NCI-H1694 (cell line): ENCODE measurements around the gene HNRNPU.
A peak's percentile ranks its signal among the peaks of the same experiment; 100 is the strongest.

Experiments used
- DNase-seq: peaks from one replicate; lab custom pipeline; 2025; lab: John Stamatoyannopoulos, UW

The HNRNPU gene

DNA sequence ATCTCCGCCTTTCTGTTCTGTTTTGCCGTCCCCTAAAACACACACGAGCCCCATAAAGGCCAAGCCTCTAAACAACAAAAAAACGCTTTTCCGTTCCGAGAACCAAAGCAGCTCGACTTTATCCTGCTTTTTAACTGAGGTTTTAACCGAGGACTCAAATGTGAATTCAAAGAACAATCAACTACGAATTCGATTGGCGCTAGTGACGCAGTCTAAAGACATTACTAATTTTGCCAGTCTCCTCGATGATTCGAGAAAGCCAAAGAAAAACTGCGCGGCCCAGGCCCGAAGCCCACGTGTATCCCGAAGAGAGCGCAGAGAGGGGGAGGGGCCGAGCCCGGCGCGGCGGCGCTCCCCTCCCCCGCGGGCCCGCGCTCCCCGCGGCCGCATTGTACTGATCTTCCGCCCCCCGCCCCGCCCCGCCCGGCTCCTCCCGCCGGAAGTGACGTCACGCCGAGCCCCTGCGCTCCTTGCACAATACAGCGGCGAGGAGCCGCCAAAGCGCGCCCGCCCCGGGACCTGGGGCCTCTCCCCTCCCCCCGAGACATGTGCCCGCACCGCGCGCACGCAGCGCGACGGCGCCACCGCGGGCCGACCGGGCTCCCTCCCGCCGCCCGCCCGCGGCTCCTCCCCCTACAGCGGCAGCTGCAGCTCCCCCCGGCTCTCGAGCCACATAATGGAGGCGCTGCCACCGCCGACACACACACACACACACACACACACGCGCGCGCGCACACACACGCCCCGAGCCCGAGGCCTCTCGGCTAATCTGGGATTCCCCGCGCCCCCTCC lies 1.4 kb downstream of the HNRNPU start:
- DNase-seq = peak; percentile 88

DNA sequence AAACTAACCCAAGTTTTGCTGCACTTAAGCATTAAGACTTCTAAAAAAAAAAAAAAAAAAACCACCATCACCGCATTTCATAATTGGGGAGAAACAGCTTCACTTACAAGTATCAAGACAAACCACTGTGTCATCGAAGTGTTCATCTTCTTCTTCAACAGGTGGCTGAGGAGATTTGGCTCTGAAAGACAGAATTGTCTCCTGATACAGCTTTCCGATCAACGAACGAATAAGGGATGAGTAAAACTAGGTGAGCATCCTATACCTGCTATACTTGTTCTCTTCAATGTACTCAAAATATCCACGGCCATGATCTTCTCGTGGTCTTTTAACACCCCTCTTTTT lies 2.0 kb downstream of the HNRNPU start:
- DNase-seq = peak; percentile 25

DNA sequence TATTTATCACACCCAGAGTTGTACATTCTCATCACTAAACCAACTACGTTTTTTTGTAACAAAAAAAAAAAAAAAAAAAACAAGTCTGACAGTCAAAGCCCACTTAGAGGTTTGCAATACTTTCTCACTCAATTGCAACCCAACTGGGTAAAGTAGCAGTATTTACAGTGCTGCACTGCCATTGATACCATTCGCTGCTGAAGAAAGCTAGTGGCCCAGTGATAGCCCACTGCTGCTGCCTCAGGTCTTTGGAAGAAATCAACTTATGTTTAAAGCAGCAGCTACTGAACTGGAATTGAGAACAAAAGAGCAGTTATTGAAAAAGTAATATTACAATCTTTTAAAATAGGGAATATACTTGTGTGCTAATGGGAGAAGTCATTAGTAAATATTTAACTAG lies 2.7 kb downstream of the HNRNPU start:
- no peak for DNase-seq

DNA sequence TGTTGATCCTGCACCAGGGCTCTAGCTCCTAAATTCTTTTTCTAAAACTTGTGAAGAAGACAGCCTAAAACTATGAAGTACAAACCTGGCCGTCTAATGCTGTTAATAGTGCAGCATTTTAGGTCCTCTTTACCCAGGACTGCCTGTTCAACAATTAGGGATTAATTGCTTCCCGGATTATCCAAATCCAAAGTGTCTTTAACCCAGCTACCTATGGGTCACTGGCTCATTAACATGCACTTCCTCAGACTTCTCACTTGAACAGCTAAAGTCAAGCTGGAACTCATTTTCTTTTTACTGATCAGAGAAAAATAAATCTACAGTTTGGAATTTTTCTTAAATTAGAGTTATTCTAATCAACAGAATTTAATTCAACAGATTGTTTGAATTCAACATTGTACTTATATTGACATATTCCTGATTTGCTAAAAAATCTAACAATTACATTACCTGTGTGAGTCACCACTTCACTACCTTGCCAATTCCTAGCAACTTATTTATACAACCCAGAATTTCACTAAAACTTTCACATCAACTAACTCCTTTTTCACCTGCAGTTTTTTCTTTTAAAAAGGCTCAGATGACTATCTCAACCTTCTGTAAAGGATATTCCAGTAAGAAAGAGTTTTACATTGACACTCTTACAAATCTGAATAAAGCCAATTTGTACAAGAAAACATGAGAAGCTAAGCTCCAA lies 3.3 kb downstream of the HNRNPU start:
- DNase-seq = no peak

DNA sequence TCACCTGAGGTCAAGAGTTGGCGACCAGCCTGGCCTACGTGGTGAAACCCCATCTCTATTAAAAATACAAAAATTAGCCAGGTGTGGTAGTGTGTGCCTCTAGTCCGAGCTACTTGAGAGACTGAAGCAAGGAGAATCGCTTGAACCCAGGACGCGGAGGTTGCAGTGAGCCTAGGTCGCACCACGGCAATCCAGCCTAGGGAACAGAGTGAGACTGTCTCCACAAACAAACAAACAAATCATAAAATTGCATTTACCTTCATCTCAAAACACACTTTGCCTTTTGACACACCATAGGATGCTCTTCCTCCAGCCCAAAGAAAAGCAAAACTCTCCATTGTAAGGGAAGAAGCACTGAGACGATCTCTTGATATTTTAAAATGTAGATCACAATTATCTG lies 4.3 kb downstream of the HNRNPU start:
- DNase-seq = no peak

DNA sequence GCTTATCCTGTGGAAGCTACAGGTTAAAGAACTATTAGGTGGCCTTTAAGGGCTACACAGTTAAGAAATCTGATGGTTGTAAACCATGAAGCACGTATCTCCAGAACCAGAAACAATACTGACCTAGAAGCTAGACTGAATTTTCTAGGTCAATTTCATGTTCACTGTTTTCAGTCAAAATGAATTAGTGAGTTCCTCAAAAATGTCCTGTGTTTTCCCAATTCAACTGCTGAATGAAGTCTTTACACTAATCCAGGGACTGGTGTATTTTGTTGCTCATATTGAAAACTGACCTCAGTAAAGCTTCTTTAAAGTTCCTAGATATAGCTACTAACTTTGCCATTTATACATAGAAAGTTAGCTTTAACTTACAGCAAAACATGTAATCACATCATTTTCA lies 6.0 kb downstream of the HNRNPU start:
- DNase-seq = no peak

DNA sequence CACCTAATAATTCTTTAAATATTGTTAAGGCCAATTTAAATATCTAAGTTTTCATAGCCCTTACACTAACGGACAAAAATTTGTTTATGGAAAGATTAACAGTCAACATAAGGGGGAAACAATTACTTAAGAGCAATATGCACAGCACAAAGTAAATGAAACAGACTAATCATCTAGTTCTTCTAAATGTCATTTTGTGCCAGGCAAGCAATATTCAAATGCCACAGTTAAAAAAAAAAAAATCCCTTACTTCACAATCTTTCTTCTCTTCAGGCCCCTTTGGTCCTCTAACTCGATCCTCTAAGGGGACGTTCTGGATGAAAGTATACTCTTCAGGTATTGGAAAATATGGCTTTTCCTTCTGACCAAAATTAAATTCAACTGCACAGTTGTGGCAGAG lies 6.6 kb downstream of the HNRNPU start:
- no peak for DNase-seq

DNA sequence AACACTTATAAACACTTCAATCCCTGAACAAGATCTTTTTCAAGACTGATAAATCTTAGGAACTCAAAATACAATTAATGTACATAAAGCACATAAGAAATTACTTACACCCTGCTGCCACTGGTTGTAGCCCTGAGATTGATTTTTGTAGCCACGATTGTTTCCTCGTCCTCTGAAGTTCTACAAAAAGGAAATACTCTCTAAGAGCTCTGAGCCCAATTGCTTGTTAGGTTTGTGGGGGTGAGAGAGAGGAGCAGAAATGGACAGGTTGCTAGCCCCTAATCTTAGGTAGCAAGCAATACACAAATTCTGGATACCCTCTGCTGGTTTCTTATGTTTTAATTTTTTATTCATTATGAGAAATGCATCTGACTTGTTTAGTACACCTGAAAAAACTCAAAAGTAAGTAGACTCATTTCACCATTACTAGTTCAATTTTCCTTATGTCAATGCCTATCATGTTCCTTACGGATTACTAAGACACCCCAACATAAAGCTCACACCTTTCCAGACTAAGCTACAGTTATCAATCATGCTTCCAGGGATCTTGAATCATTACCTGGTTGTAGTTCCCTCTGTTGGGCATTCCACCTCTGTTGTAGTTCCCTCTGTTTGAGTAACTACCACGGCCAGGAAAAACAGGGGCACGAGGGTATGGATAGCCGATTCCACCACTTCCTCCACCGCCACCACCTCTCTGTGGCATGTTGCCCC lies 9.3 kb downstream of the HNRNPU start:
- no peak for DNase-seq

DNA sequence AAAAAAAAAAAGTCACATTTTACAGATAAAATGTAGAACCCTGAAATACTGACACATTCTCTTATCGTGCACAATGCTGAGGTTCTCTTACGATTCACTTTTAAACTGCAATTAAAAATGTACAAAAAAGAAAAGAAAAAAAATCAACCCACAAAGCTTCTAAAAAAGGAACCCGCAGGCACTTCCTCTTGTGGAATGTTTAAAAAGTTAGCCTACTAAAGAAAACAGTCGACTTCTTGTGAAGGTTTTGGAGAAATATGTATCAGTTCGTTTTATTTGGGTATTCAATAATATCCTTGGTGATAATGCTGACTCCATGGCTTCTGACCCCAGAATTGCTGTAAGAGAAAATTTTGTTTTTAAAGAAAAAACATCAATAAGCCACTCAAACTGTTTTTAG lies 10.2 kb downstream of the HNRNPU start:
- DNase-seq = no peak

DNA sequence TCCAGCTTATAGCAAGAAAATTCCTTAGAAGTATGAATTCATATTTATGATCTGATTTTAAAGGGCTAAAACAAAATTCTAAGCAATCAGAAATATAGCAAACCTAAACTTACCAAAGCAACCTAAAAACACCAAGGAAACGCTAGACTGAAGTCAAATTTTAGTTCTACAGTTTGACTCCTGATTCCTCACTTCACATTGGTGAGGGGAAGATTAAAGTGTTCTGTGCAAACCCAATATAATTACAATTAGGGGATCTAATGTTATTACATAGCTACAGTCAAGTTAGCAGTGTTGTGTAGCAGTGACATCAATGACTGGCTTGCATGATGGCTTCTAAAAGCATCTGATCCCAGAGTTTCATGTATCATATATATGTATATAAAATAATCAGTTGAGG lies 11.6 kb downstream of the HNRNPU start:
- no peak for DNase-seq

DNA sequence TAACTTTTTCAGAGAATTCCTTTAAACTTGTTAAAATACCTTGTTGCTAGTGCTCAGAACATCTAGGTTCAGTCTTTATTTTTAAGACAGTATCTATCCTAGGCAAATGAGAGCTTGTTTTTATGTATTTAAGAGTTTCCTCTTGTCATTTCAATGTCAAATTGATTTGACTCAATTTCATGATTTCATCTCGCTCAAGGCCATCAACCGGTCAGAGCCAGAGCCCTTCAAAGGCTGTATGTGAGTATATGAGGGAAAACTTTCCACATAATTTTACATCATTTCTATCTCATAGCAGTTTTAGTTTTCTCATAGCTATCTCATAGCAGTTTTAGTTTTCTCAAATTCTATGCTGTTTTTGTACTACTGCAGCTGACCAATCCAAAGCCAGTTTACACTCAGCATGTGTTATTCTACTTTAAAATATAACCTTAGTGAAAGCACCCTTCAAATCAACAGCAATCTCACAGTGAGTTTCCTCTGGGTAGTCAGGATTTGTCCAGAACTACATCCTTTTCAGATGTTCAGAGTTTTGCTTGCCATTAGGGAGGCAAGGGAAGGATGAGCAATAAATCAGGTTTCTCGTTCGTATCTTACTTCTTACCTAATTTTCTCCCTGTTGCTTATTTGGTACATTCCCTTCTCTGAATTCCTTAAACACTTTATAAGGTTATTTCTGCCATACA lies 12.7 kb downstream of the HNRNPU start:
- DNase-seq = no peak

DNA sequence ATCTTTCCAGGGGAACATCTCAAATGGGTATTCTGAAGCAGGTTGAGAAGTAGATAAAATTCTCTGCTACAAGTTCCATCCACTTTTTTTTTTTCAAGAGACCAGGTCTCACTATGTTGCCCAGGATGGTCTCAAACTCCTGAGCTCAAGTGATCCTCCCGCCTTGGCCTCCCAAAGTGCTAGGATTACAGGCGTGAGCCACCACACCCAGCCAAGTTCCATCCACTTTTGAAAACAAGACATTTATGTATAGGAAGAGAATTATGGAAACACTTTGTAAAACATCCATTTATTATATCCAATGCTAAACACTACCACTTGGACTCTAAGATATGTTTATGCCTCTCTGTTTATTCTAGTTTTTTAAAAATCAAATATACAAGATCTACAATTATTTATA lies 13.4 kb downstream of the HNRNPU start:
- no peak for DNase-seq

DNA sequence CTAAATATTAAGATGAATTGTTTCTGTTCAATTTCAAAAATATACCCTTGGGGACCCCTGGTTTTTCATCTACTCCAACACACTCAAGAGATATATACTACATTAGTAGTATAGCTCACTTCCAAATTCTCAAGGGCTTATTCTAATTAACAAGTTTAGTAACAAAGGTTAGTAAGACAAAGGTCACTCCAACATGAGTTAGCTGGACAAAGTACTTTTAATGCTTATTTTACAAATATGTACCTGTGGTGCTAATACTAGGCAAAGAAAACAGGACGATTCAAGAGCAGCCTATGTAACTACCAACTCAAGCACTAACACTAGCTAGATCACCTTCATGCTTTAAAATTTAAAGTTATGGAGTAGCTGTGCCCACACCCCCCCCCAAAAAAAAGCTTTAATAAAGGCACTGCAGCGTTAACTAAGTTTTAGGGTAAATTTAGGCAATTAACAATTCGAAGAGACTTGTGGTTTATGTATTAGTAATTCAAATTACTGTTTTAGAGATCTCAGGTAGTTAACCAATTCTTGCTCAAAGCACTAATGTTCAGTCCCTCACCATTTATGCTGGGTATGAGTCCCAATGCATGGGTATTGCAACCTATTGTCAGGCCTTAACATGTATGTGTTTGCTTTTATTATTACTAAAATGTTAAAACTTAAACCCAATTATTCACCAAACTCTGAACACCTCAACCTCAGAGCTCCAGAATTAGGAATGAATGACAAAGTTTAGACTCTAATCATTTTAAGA lies 14.1 kb downstream of the HNRNPU start:
- no peak for DNase-seq

DNA sequence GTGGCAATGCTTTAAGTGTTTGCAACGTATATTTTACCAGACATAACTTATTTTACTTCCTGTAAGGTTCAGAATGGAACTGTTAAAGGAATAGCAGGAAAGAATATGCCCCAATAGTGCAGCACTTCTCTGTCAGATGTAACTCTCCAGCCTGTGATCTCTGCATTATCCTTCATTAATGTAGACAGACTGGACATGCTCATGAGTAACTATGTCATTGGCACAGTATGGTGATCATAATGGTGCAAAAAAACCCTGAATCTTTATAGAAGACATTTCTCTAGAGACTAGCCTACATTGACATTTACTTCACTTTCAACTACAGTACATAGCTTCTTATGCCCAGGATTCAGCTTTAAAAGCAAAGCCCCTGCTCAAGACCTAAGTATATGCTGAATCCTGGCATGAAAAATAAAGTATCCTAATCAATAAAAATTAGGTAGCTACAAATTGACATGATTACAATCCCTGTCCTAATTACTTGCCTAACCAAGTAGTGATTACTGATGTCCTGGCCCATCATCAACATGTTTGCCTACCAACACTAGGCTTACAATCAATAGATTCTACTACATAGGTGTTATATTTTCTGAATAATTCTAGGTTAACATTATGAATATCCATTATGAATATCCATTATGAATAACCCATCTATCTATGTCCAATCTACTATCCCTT lies 15.0 kb downstream of the HNRNPU start:
- DNase-seq = no peak

DNA sequence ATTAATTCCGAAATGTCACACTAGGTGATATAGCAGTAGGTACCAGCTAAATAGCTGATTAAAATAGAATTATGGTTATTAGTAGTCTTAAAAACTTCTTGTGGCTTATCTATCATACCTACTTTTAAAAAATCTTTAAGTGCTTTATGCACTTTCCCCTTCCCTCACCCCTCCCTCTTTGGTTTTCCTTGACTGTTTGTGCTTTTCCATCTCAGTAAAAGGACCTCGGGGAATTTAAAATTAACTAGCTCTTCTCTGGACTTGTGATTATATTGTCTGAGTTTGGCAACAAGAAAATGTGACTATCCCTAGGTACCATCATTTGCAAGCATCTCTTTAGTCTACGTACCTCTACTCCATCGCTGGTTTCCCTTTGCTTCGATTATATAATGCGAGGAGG lies 17.7 kb downstream of the HNRNPU start:
- no peak for DNase-seq

DNA sequence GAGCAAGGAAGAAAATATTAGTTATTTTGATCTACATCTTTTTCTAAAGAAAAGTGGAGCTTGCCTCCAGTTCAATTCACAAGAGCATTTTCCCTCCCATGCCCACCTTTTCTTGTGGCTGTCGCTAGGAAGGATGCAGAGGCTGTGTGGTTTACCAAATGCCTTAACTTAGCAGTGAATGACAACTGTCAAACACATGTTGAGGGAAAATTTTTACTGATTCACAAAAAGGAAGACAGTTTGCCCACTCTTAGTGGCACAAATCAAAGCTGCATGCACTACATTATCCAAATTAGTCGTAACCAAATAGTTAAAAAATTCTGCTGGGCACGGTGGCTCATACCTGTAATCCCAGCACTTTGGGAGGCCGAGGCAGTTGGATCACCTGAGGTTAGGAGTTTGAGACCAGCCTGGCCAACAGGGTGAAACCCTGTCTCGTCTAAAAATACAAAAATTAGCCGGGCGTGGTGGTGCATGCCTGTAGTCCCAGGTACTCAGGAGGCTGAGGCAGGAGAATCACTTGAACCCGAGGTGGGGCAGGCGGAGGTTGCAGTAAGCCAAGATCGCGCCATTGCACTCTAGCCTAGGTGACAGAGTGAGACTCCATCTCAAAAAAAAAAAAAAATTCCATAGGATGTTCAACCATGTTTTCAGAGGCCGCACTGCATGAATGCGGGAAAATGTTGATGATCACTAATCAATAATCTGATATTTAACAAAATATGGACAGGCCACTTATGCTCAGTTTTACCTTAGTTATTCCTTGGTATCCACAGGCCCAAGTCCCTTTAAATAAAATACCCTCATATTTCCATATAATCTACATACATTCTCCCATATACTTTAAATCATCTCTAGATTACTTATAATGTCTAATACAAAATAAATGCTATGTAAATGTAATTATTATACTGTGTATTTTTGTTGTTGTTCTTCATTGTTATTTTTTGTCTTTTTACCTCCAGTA lies 19.9 kb downstream of the HNRNPU start:
- no peak for DNase-seq

DNA sequence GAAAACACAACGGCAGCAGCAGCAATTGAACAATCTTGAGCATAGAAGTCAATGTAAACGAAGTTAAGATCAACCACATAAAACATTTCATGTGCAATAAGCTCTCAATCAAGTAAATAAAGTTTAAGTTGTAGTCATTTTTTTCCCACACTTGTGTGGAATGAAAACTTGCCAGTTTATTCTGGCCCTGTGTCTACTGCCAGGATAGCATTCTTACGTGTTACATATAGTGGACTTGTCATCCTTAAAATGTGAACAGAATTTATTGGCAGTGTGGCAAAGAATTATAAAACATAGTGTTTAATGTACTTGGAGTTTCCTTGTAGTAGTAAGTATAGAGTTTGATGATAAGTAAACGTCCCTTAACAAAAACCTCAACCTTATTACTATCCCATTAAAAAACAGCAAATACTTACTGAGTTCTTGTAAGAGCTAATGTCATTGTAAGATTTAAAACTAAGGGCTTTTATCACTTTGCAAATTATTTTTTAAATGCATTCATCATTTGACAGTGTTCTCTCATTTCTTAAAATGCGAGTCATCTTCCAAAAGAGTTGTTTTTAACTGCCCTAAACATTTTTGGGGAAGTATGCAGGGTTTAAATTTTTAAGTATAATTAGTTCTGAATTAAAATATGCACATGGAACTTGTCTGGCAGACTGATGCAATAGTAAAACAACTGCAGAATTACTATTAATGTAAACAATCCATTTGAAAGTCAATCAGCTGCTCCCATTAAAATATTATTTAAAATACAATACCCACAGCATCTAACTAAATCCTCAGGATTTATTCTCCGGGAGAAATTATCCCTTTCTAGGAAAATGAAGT lies 21.0 kb downstream of the HNRNPU start:
- DNase-seq = no peak

DNA sequence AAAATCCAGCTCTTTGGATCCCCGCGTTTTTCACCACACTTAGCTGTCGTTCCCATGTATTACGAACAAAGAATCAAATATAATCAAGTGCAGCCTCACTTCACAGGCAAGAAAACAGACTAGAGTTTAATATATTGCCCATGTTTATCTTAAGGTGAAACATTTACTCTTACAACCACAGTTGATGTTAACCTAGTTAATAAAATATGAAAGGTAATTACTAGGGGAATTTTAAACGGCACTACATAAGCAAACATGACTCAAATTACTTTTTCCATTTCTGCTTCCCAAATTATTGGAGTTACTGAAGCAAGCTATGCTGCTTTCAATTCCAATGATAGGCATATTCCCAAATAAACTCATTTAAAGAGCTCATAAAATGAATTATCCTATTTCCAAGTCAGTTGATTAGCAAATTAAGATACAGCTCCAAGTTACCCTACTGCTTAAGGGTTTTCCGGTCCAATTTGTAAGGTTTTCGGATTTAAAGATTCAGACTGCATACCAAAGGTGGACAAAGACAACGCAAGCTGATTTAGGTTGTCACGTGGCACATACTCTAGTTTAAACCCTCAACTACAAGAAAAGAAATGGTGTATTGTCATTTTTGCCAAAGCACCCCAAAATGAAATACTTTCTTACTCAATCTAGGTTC lies 22.9 kb downstream of the HNRNPU start:
- DNase-seq = no peak
